Spleen (tissue), 7 donors: ENCODE measurements around the gene TRPV4.

Experiments
- CTCF ChIP-seq, 11 experiments: fragments of 200-600 bp in 7 of 11; fragments of 450-650 bp in 4 of 11; sonication (generic) in 4 of 11; IDR thresholded peaks in 8 of 11; conservative IDR thresholded peaks in 3 of 11; 1 replicate in 7 of 11; 2 replicates in 4 of 11; pipeline versions ENCODE4 v1.4.0 to v1.8.0; 2016 to 2021; ENCODE audit warnings: antibody characterized with exemption in 11 of 11, inconsistent platforms in 4 of 11, mild to moderate bottlenecking in 1 of 11
- POLR2A ChIP-seq, 3 donors: fragments of 450-650 bp; IDR thresholded peaks; one replicate each; pipeline ENCODE4 v1.5.1; 2017; ENCODE audit warnings: antibody characterized with exemption in 3 of 3, mild to moderate bottlenecking in 1 of 3
- POLR2AphosphoS5 ChIP-seq, 3 donors: sonication (generic); formaldehyde crosslinking; IDR thresholded peaks; one replicate each; pipeline ENCODE4 v1.5.1; 2017; ENCODE audit warnings: antibody characterized with exemption in 3 of 3
- donor health status: DM: no; HTN: no; CAD: no; lungs with moderate emphysema.
- donor health status: DM: no; HTN: no; CAD: no.
- donor health status: DM: no; HTN: no; CAD: no.

DNA sequence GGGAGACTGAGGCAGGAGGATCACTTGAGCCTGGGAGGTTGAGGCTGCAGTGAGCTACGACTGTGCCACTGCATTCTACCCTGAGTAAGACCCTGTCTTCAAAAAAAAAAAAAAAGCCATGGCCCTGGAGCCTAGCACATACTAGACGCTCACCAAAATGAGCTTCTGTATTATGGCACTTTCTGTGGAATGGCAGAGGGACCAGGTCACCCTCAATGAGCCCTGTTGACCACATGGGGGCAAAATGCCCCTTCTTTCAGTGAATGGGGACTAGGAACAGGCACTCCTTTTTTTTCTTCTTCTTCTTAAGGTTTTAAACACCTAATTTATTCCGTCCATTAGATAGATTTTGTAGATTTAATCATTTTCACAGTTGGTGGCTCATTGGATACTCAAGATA is 69.1 kb downstream of the TRPV4 start:
- TF ChIP-seq CTCF (IDR thresholded peaks at IDR 0.05 in 8 of 11, conservative IDR thresholded peaks at IDR 0.05 in 3 of 11) (no peak), POLR2A (IDR thresholded peaks at IDR 0.05) (no peak), POLR2AphosphoS5 (IDR thresholded peaks at IDR 0.05) (no peak)
